Natural killer cell (primary cell): Measurements from ENCODE around the gene METTL1. TPM values are rescaled to one million over a fixed set of nuclear protein-coding genes. Genes with fewer than 3 reads are reported as not detected.
A peak's percentile ranks its signal among the peaks of the same experiment; 100 is the strongest.

Experiments
- ATAC-seq, 3 donors: fragments of 150-1000 bp in 2 of 3; fragments of 200-7000 bp in 1 of 3; cut with Tn5 transposase; 1 replicate in 1 of 3; 2 replicates in 2 of 3; pipeline ENCODE4 v1.10.0; 2021; ENCODE audit warnings: mild to moderate bottlenecking in 2 of 3, moderate library complexity in 2 of 3
- DNase-seq, 2 donors: peaks; one replicate each; pipeline versions ENCODE4 v3.0.0 to v3.0.0-alpha.2; 2013 to 2021; ENCODE audit warnings: mixed read lengths in 1 of 2
- H3K27ac ChIP-seq: one replicate; pipeline ENCODE4 v1.5.1; 2013; ENCODE audit warnings: mild to moderate bottlenecking, low read length
- H3K27me3 ChIP-seq: one replicate; pipeline ENCODE4 v1.6.1; 2013; ENCODE audit warnings: low read length; ENCODE audit not compliant: control insufficient read depth, insufficient read depth
- H3K36me3 ChIP-seq: one replicate; pipeline ENCODE4 v1.6.1; 2013; ENCODE audit warnings: low read length; ENCODE audit not compliant: control insufficient read depth, insufficient read depth
- H3K4me1 ChIP-seq: one replicate; pipeline ENCODE4 v1.6.1; 2013; ENCODE audit warnings: low read length; ENCODE audit not compliant: control insufficient read depth, insufficient read depth
- H3K4me3 ChIP-seq: one replicate; pipeline ENCODE4 v1.5.1; 2013; ENCODE audit warnings: low read length
- H3K9me3 ChIP-seq: one replicate; pipeline ENCODE4 v1.6.1; 2013; ENCODE audit warnings: low read length; ENCODE audit not compliant: control insufficient read depth, insufficient read depth
- H3K27ac Mint-ChIP-seq, 2 donors: one replicate each; pipeline ENCODE4 v1.8.0; 2022; ENCODE audit warnings: mild to moderate bottlenecking in 2 of 2, mixed read lengths in 2 of 2, moderate library complexity in 1 of 2
- H3K27me3 Mint-ChIP-seq, 2 donors: one replicate each; pipeline ENCODE4 v1.8.0; 2022; ENCODE audit warnings: low read depth in 2 of 2, mixed read lengths in 2 of 2
- H3K36me3 Mint-ChIP-seq: one replicate; pipeline ENCODE4 v1.8.0; 2022; ENCODE audit warnings: mixed read lengths
- H3K4me1 Mint-ChIP-seq, 2 donors: one replicate each; pipeline ENCODE4 v1.8.0; 2022; ENCODE audit warnings: mixed read lengths in 2 of 2
- H3K4me3 Mint-ChIP-seq: one replicate; pipeline ENCODE4 v1.8.0; 2022; ENCODE audit warnings: mild to moderate bottlenecking, moderate library complexity, mixed read lengths
- H3K9me3 Mint-ChIP-seq, 2 donors: one replicate each; pipeline ENCODE4 v1.8.0; 2022; ENCODE audit warnings: mixed read lengths in 2 of 2
- WGBS: methylation state at CpG from one replicate; pipeline ENCODE4 v1.1.7; 2013; ENCODE audit warnings: missing lambda C conversion rate; ENCODE audit not compliant: insufficient coverage; 5-methylcytosine and 5-hydroxymethylcytosine counted together
- intact Hi-C: fragments of 100-400 bp; cut with micrococcal nuclease; formaldehyde crosslinking; loops from one replicate; pipeline ENCODE4 v1.14.2; 2022
- total RNA-seq, 4 donors: library from RNA; stranded (reverse); fragments of 120-200 nt in 1 of 4; gene quantifications; one replicate each; pipeline versions ENCODE4 v1.2.3 to v1.2.4, GENCODE V29; 2013 to 2022
- TF ChIP-seq, protein P1 (sequence below): fragments of 200-600 bp; IDR thresholded peaks from one replicate; pipeline ENCODE4 v1.8.0; 2022; ENCODE audit warnings: antibody characterized with exemption

Gene METTL1
- total RNA-seq, 3 donors from 2014 or later (not counting 1 experiment from before 2014, with no cell fraction given): 8.0 to 12.5 (median 8.8) TPM

DNA sequence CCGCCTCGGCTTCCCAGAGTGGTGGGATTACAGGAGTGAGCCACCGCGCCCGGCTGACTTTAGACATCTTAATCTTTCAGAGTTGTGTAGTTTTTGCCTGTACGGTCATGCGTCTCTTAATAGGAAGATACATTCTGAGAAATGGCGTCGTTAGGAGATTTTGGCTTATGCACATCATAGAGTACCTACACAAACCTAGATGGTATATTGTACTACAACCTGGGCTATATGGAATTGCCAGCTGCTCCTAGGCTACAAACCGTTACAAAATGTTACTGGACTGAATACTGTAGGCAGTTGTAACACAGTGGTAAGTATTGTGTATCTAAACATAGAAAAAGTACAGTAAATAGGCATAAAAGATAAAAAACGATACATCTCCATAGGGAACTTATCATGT, 12.0 kb upstream of the METTL1 start:
- Mint-ChIP-seq H3K27me3 (no peaks in the 10 kb centered on the region), H3K4me3 (peak overlapping the region; percentile 75), H3K9me3 (no peaks in the 10 kb centered on the region), H3K27ac (peak overlapping the region in 1 of 2 donors; percentile 28), H3K4me1 (peaks cover 33 to 34% of the 10 kb centered on the region in 2 donors), H3K36me3 (peaks cover 11% of the 10 kb centered on the region)
- no peaks in the 10 kb centered on the region for H3K27me3 ChIP-seq
- H3K27ac ChIP-seq: no peak overlapping the region
- H3K4me1 ChIP-seq: peaks cover 36% of the 10 kb centered on the region
- peaks cover 30% of the 10 kb centered on the region for H3K36me3 ChIP-seq
- intact Hi-C loops: loop anchor here (5.0 kb wide), 1 partner anchor 63 kb away; the partner anchor contains the start of gene CTDSP2
- TF ChIP-seq, protein P1, sequence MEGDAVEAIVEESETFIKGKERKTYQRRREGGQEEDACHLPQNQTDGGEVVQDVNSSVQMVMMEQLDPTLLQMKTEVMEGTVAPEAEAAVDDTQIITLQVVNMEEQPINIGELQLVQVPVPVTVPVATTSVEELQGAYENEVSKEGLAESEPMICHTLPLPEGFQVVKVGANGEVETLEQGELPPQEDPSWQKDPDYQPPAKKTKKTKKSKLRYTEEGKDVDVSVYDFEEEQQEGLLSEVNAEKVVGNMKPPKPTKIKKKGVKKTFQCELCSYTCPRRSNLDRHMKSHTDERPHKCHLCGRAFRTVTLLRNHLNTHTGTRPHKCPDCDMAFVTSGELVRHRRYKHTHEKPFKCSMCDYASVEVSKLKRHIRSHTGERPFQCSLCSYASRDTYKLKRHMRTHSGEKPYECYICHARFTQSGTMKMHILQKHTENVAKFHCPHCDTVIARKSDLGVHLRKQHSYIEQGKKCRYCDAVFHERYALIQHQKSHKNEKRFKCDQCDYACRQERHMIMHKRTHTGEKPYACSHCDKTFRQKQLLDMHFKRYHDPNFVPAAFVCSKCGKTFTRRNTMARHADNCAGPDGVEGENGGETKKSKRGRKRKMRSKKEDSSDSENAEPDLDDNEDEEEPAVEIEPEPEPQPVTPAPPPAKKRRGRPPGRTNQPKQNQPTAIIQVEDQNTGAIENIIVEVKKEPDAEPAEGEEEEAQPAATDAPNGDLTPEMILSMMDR: no peak
- H3K4me3 ChIP-seq: no peak overlapping the region
- H3K9me3 ChIP-seq: no peaks in the 10 kb centered on the region
- DNase-seq (no peak), ATAC-seq (no peak)
- WGBS: 94% methylated on average over 11 of the region's 11 CpGs

DNA sequence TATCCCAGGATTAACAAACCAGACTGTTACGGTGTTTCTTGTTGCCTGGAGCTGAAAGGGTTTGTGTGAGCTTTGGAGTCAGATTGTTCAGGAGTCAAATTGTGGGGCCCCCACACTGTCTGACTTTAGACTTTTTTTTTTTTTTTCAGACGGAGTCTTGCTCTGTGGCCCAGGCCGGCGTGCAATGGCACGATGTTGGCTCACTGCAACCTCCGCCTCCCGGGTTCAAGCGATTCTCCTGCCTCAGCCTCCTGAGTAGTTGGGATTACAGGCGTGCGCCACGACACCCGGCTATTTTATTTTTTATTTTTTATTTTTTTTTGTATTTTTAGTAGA, 11.5 kb upstream of the METTL1 start:
- Histone ChIP-seq H3K9me3 (no peaks in the 10 kb centered on the region), H3K4me3 (peak overlapping the region; percentile 86), H3K27ac (peak overlapping the region; percentile 57), H3K4me1 (peaks cover 36% of the 10 kb centered on the region), H3K27me3 (no peaks in the 10 kb centered on the region), H3K36me3 (peaks cover 27% of the 10 kb centered on the region)
- no peaks in the 10 kb centered on the region for H3K9me3 Mint-ChIP-seq
- intact Hi-C loops: loop anchor here (5.0 kb wide), 1 partner anchor 64 kb away; the partner anchor contains the start of gene CTDSP2
- H3K27ac Mint-ChIP-seq: peak overlapping the region; percentile 90 to 97
- no peak for ATAC-seq
- DNase-seq: no peak
- H3K27me3 Mint-ChIP-seq: no peaks in the 10 kb centered on the region
- H3K4me3 Mint-ChIP-seq: peak overlapping the region; percentile 99
- peaks cover 11% of the 10 kb centered on the region for H3K36me3 Mint-ChIP-seq
- TF ChIP-seq, protein P1: no peak
- peaks cover 33 to 34% of the 10 kb centered on the region in 2 donors for H3K4me1 Mint-ChIP-seq
- 94% methylated on average over 10 of the region's 12 CpGs for WGBS

- DNase-seq (peak; percentile 98 to 99), ATAC-seq (peak; percentile 94 to 97 (median 97))
- Mint-ChIP-seq H3K36me3 (peaks cover 11% of the 10 kb centered on the region), H3K9me3 (no peaks in the 10 kb centered on the region), H3K27me3 (no peaks in the 10 kb centered on the region), H3K27ac (peak within 1 kb of the TSS; percentile 90 to 97), H3K4me3 (peak within 1 kb of the TSS; percentile 99), H3K4me1 (peaks cover 33 to 34% of the 10 kb centered on the region in 2 donors)
- H3K4me1 ChIP-seq: peaks cover 36% of the 10 kb centered on the region
- intact Hi-C loops: loop anchor here (1.0 to 5.0 kb wide), 4 partner anchors 27 to 122 kb away; partner anchors contain the start of genes CDK4 and CTDSP2
- 1% methylated on average over 45 of the region's 45 CpGs for WGBS
- TF ChIP-seq, protein P1: peak; percentile 93
- no peaks in the 10 kb centered on the region for H3K27me3 ChIP-seq
- peak within 1 kb of the TSS; percentile 86 for H3K4me3 ChIP-seq
- peaks cover 26% of the 10 kb centered on the region for H3K36me3 ChIP-seq
- no peaks in the 10 kb centered on the region for H3K9me3 ChIP-seq
- H3K27ac ChIP-seq: peak within 1 kb of the TSS; percentile 57
Observed at GRCh38 chr12:57782608-57783465, 10.9 kb upstream of the METTL1 start, which contains the start of gene TSFM. Gene TSFM (plus strand): TSS chr12:57782787. CDS start chr12:57782802, 15 bp downstream.
